CD8-positive, alpha-beta memory T cell (primary cell): ENCODE measurements around the gene GCH1. TPM values are rescaled to one million over a fixed set of nuclear protein-coding genes. Genes with fewer than 3 reads are reported as not detected.

ENCODE experiments used
- CTCF ChIA-PET: fragments of 350-600 bp; sonication (Branson Sonifier 250); formaldehyde crosslinking; loops from one replicate; lab custom pipeline; 2021; ENCODE audit warnings: antibody characterized with exemption; lab: Charles Lee
- POLR2A ChIA-PET: fragments of 350-600 bp; sonication (Branson Sonifier 250); formaldehyde crosslinking; loops from one replicate; lab custom pipeline; 2021; ENCODE audit warnings: antibody characterized with exemption; lab: Charles Lee
- DNase-seq, 5 donors: peaks; one replicate each; pipeline versions ENCODE4 v3.0.0 to v3.0.0-alpha.2; 2020 to 2022; ENCODE audit warnings: mixed read lengths in 1 of 5
- H3K27ac ChIP-seq: one replicate; pipeline ENCODE4 v1.7.0; 2013; ENCODE audit warnings: low read depth, mild to moderate bottlenecking, low read length, moderate library complexity
- H3K27me3 ChIP-seq: 2 replicates; pipeline ENCODE4 v1.7.0; 2013; ENCODE audit warnings: low read length, mild to moderate bottlenecking; ENCODE audit not compliant: insufficient read depth, poor library complexity, severe bottlenecking
- H3K36me3 ChIP-seq: 2 replicates; pipeline ENCODE4 v1.7.0; 2013; ENCODE audit warnings: mild to moderate bottlenecking, low read length, moderate library complexity; ENCODE audit not compliant: insufficient read depth
- H3K4me1 ChIP-seq: 2 replicates; pipeline ENCODE4 v1.7.0; 2013; ENCODE audit warnings: mild to moderate bottlenecking, low read length, moderate library complexity; ENCODE audit not compliant: insufficient read depth
- H3K4me3 ChIP-seq: 2 replicates; pipeline ENCODE4 v1.7.0; 2013; ENCODE audit warnings: mild to moderate bottlenecking, low read length
- H3K9me3 ChIP-seq: 2 replicates; pipeline ENCODE4 v1.7.0; 2013; ENCODE audit warnings: mild to moderate bottlenecking, low read length
- H3K27ac Mint-ChIP-seq, 8 donors: one replicate each; pipeline ENCODE4 v1.8.0; 2020 to 2021; ENCODE audit warnings: mixed read lengths in 8 of 8, mild to moderate bottlenecking in 6 of 8, inconsistent platforms in 3 of 8, moderate library complexity in 3 of 8
- H3K27me3 Mint-ChIP-seq, 2 donors: one replicate each; pipeline ENCODE4 v1.8.0; 2020 to 2021; ENCODE audit warnings: mixed read lengths in 2 of 2, mild to moderate bottlenecking in 1 of 2, moderate library complexity in 1 of 2
- H3K36me3 Mint-ChIP-seq, 3 donors: one replicate each; pipeline ENCODE4 v1.8.0; 2020 to 2021; ENCODE audit warnings: mixed read lengths in 3 of 3, inconsistent platforms in 1 of 3, mild to moderate bottlenecking in 1 of 3
- H3K4me1 Mint-ChIP-seq, 3 donors: one replicate each; pipeline ENCODE4 v1.8.0; 2020 to 2021; ENCODE audit warnings: mixed read lengths in 3 of 3, inconsistent platforms in 1 of 3, mild to moderate bottlenecking in 1 of 3
- H3K4me3 Mint-ChIP-seq, 7 donors: one replicate each; pipeline ENCODE4 v1.8.0; 2020 to 2021; ENCODE audit warnings: mixed read lengths in 7 of 7, mild to moderate bottlenecking in 6 of 7, moderate library complexity in 4 of 7, inconsistent platforms in 2 of 7
- H3K9me3 Mint-ChIP-seq, 5 donors: one replicate each; pipeline ENCODE4 v1.8.0; 2020 to 2022; ENCODE audit warnings: mixed read lengths in 5 of 5, mild to moderate bottlenecking in 3 of 5, moderate library complexity in 2 of 5, inconsistent platforms in 1 of 5
- polyA plus RNA-seq: library from polyadenylated mRNA; unstranded; fragments of 300-500 nt; fragmentation: Illumina TruSeq; gene quantifications from one replicate; pipeline ENCODE4 v1.2.3, GENCODE V29; 2021
- total RNA-seq, 2 experiments: library from RNA; stranded (reverse); gene quantifications; one replicate each; pipeline ENCODE4 v1.2.3, GENCODE V29; 2021

GCH1 gene
- total and polyA plus RNA-seq, 3 experiments from 2014 or later = 26.4 to 35.3 (median 26.4) TPM

DNA sequence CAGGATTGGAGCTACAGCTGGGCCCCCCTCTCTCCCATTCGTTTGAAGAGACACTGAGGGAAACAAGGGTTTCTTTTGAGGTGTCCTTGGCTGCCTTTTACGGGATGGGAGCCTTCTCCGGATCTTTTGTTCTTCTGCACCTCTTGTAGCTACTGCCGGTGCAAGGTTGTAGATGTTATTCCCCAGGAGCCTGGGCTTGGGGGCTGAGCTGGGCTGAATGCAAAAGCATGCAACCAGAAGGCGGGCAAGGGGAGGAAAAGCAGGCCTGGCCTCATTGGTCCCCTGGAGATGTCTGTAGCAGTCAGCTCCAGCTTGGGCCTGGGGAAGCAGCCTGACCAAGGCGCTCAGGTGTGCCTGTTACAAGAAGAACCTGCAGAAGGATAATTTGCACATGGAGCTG is 110.3 kb downstream of the GCH1 start:
- no peak overlapping the region for H3K27ac ChIP-seq
- POLR2A ChIA-PET = no interaction called here
- H3K9me3 ChIP-seq = no peaks in the 10 kb centered on the region
- peaks cover 0 to 5% (median 4%) of the 10 kb centered on the region in 5 donors for H3K9me3 Mint-ChIP-seq
- no peak for DNase-seq
- H3K4me3 Mint-ChIP-seq = no peak overlapping the region
- H3K27ac Mint-ChIP-seq = no peak overlapping the region
- no peaks in the 10 kb centered on the region for H3K36me3 ChIP-seq
- no peaks in the 10 kb centered on the region for H3K4me1 Mint-ChIP-seq
- CTCF ChIA-PET = interaction anchor here (0.9 to 2.9 kb wide), 2 partner anchors 13 to 19 kb away, joined by 3 to 9 read pairs; no protein-coding TSS in a partner anchor
- H3K36me3 Mint-ChIP-seq = no peaks in the 10 kb centered on the region
- H3K27me3 ChIP-seq = no peaks in the 10 kb centered on the region
- H3K4me1 ChIP-seq = no peaks in the 10 kb centered on the region
- H3K4me3 ChIP-seq = no peak overlapping the region
- peaks cover 1 to 12% of the 10 kb centered on the region in 2 donors for H3K27me3 Mint-ChIP-seq

Other genes starting within 250 kb of the GCH1 start
- 10 to 100 TPM; 56.3 to 56.6 TPM for gene WDHD1, start 124.3 kb upstream of the GCH1 start, total RNA-seq
- 3.1 TPM for gene WDHD1, start 124.3 kb upstream of the GCH1 start, polyA plus RNA-seq
- 10 to 100 TPM; 38.0 to 44.8 TPM for gene SOCS4, start 124.4 kb upstream of the GCH1 start, total RNA-seq
- gene SOCS4, start 124.4 kb upstream of the GCH1 start, polyA plus RNA-seq = 2.3 TPM
- 100 to 1,000 TPM; 104 to 106 TPM for gene MAPK1IP1L, start 148.8 kb upstream of the GCH1 start, total RNA-seq
- 86.8 TPM for gene MAPK1IP1L, start 148.8 kb upstream of the GCH1 start, polyA plus RNA-seq
- gene LGALS3, start 226.4 kb upstream of the GCH1 start, total RNA-seq = 10 to 100 TPM; 54.5 to 55.1 TPM
- gene LGALS3, start 226.4 kb upstream of the GCH1 start, polyA plus RNA-seq = 78.0 TPM